GM12878 (cell line): ENCODE results near the gene MTF1. TPM values are rescaled to one million over a fixed set of nuclear protein-coding genes. Genes with fewer than 3 reads are reported as not detected.

Experiments
- CREM ChIP-seq: IDR thresholded peaks from 2 replicates; pipeline ENCODE4 v1.6.1; 2014; ENCODE audit warnings: antibody characterized with exemption, low read depth
- DPF2 ChIP-seq: fragments of 450-650 bp; IDR thresholded peaks from 2 replicates; pipeline ENCODE4 v1.6.1; 2017; ENCODE audit warnings: mild to moderate bottlenecking
- EP300 ChIP-seq, 2 experiments: fragments of 150-350 bp in 1 of 2; IDR thresholded peaks; 2 replicates each; pipeline ENCODE4 v1.6.1; 2011 to 2012; ENCODE audit warnings: low read depth in 2 of 2, low read length in 2 of 2, borderline replicate concordance in 1 of 2, improper control_type of control experiment in 1 of 2, inconsistent platforms in 1 of 2; ENCODE audit not compliant: control insufficient read depth in 1 of 2
- FOS ChIP-seq: IDR thresholded peaks from 3 replicates; pipeline ENCODE4 v1.6.1; 2011; ENCODE audit warnings: borderline replicate concordance; ENCODE audit not compliant: insufficient read length; ENCODE audit errors: extremely low read depth
- GATAD2B ChIP-seq: fragments of 450-650 bp; conservative IDR thresholded peaks from 2 replicates; pipeline ENCODE4 v1.6.1; 2017; ENCODE audit warnings: low read depth, mild to moderate bottlenecking, moderate library complexity
- MTA2 ChIP-seq: fragments of 450-650 bp; IDR thresholded peaks from 2 replicates; pipeline ENCODE4 v1.6.1; 2016; ENCODE audit warnings: low read depth, mild to moderate bottlenecking, moderate library complexity
- NFYB ChIP-seq: IDR thresholded peaks from 2 replicates; pipeline ENCODE4 v1.6.1; 2011; ENCODE audit warnings: low read depth, mild to moderate bottlenecking, low read length, improper control_type of control experiment, moderate library complexity; ENCODE audit not compliant: insufficient read depth
- POLR2AphosphoS2 ChIP-seq: IDR thresholded peaks from 2 replicates; pipeline ENCODE4 v1.6.1; 2011; ENCODE audit warnings: low read depth, mild to moderate bottlenecking, low read length, improper control_type of control experiment, moderate library complexity
- SPI1 ChIP-seq: IDR thresholded peaks from 2 replicates; pipeline ENCODE4 v1.6.1; 2011; ENCODE audit warnings: low read depth, mild to moderate bottlenecking, low read length, moderate library complexity, borderline replicate concordance; ENCODE audit not compliant: insufficient read depth
- SUPT20H ChIP-seq: IDR thresholded peaks from 2 replicates; pipeline ENCODE4 v1.6.1; 2011; ENCODE audit warnings: low read depth, mild to moderate bottlenecking, low read length, moderate library complexity, borderline replicate concordance; ENCODE audit not compliant: control insufficient read depth
- WRNIP1 ChIP-seq: IDR thresholded peaks from 2 replicates; pipeline ENCODE4 v1.6.1; 2011; ENCODE audit warnings: low read depth, low read length, improper control_type of control experiment, borderline replicate concordance
- ZNF24 ChIP-seq: fragments of 450-650 bp; IDR thresholded peaks from 2 replicates; pipeline ENCODE4 v1.6.1; 2017; ENCODE audit warnings: antibody characterized with exemption, mild to moderate bottlenecking
- ZZZ3 ChIP-seq: IDR thresholded peaks from 2 replicates; pipeline ENCODE4 v1.6.1; 2011; ENCODE audit warnings: low read depth; ENCODE audit not compliant: control insufficient read depth, insufficient read length
- polyA plus RNA-seq, 11 experiments: library from polyadenylated mRNA; depleted of rRNA in 4 of 11; unstranded in 6 of 11; stranded (reverse) in 5 of 11; fragments of >200 nt; fragmentation: Nextera tagmentation in 4 of 11; fragmentation: Illumina TruSeq in 1 of 11; extraction: Ambion mirVana in 4 of 11; extraction: Trizol in 1 of 11; gene quantifications; 1 replicate in 1 of 11; 2 replicates in 10 of 11; pipeline versions ENCODE4 v1.2.1 to v1.2.3, GENCODE V29; 2011 to 2016; ENCODE audit warnings: inconsistent platforms in 2 of 11, missing spikeins in 2 of 11, low read depth in 1 of 11
- total RNA-seq, 4 experiments: library from RNA; depleted of rRNA in 3 of 4; stranded (reverse); fragments of >200 nt in 3 of 4; fragmentation: Illumina TruSeq in 1 of 4; extraction: Trizol in 1 of 4; gene quantifications; 2 replicates each; pipeline versions ENCODE4 v1.2.1 to v1.2.3, GENCODE V29; 2013 to 2021
- TF ChIP-seq, protein P1 (sequence below): fragments of 450-650 bp; formaldehyde crosslinking; IDR thresholded peaks from 2 replicates; pipeline ENCODE4 v1.5.0; 2022; ENCODE audit warnings: mild to moderate bottlenecking, missing genetic modification characterization
- TF ChIP-seq, protein P2 (sequence below): fragments of 150-350 bp; IDR thresholded peaks from 2 replicates; pipeline ENCODE4 v1.6.1; 2014; ENCODE audit warnings: mild to moderate bottlenecking, low read depth, low read length
- TF ChIP-seq, protein P3 (sequence below): fragments of 450-650 bp; formaldehyde crosslinking; IDR thresholded peaks from 2 replicates; pipeline ENCODE4 v1.4.0; 2020; ENCODE audit warnings: mild to moderate bottlenecking, moderate library complexity
- TF ChIP-seq, protein P4 (sequence below): fragments of 450-650 bp; IDR thresholded peaks from 2 replicates; pipeline ENCODE4 v1.6.1; 2017; ENCODE audit warnings: low read depth, mild to moderate bottlenecking, moderate library complexity

The MTF1 gene
- total and polyA plus RNA-seq, 10 of the 15 experiments (the other 5 are each of a cell fraction or from before 2014, with no cell fraction given): 2.2 to 20.4 (median 6.7) TPM

DNA sequence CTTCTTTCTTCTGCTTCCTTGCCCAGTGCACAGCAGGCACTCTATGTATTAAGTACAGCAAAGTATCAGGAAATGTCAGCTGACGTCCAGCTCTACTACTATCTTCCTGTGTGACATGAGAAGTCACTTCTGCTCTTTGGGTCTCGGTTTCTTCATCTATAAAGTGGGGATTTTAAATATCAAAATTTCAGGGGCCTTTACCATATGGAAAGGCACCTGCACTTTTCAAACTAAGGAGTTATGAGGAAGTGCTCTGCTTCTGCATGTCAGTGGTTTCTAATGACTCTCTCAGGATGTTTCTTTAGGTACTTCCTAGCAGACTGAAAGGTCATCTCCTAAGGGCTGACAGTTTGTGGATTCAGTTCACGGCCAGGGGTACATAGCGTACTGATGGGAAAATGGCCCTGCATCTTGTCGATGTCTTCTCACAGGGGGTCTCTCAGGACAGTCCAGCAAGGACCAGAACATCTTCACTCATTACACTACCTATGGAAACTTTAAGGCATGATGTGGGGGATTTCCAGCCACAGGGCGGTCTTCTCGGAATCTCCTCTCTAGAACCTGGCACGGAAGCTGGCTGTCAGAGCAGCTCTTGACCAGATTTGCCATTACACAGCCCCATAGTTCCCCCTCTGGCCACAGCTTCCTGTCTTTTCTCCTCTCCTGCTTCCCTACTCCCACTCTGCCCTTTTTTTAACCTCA is 42.0 kb upstream of the MTF1 start (continued):
- TF ChIP-seq SPI1 (peak; percentile 88), POLR2AphosphoS2 (no peak), CREM (no peak), WRNIP1 (no peak), FOS (no peak), MTA2 (peak; percentile 69), SUPT20H (no peak), GATAD2B (peak; percentile 71; the same call in 1 of the 2 replicates), ZZZ3 (no peak), ZNF24 (0 out of 2 replicates have a peak, but pooled peaks have one; percentile 8), EP300 (IDR thresholded peaks at IDR 0.05; ENCODE audit: borderline replicate concordance in 1 of 2, control insufficient read depth in 1 of 2, low read depth in 2 of 2, low read length in 2 of 2) (0 out of 4 replicates have a peak, but pooled peaks have one; percentile 46 to 47), NFYB (no peak), DPF2 (peak; percentile 75)
- TF ChIP-seq, protein P1, sequence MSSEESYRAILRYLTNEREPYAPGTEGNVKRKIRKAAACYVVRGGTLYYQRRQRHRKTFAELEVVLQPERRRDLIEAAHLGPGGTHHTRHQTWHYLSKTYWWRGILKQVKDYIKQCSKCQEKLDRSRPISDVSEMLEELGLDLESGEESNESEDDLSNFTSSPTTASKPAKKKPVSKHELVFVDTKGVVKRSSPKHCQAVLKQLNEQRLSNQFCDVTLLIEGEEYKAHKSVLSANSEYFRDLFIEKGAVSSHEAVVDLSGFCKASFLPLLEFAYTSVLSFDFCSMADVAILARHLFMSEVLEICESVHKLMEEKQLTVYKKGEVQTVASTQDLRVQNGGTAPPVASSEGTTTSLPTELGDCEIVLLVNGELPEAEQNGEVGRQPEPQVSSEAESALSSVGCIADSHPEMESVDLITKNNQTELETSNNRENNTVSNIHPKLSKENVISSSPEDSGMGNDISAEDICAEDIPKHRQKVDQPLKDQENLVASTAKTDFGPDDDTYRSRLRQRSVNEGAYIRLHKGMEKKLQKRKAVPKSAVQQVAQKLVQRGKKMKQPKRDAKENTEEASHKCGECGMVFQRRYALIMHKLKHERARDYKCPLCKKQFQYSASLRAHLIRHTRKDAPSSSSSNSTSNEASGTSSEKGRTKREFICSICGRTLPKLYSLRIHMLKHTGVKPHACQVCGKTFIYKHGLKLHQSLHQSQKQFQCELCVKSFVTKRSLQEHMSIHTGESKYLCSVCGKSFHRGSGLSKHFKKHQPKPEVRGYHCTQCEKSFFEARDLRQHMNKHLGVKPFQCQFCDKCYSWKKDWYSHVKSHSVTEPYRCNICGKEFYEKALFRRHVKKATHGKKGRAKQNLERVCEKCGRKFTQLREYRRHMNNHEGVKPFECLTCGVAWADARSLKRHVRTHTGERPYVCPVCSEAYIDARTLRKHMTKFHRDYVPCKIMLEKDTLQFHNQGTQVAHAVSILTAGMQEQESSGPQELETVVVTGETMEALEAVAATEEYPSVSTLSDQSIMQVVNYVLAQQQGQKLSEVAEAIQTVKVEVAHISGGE (CRISPR knock-in tag): no peak
- TF ChIP-seq, protein P2, sequence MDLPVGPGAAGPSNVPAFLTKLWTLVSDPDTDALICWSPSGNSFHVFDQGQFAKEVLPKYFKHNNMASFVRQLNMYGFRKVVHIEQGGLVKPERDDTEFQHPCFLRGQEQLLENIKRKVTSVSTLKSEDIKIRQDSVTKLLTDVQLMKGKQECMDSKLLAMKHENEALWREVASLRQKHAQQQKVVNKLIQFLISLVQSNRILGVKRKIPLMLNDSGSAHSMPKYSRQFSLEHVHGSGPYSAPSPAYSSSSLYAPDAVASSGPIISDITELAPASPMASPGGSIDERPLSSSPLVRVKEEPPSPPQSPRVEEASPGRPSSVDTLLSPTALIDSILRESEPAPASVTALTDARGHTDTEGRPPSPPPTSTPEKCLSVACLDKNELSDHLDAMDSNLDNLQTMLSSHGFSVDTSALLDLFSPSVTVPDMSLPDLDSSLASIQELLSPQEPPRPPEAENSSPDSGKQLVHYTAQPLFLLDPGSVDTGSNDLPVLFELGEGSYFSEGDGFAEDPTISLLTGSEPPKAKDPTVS: no peak
- TF ChIP-seq, protein P3, sequence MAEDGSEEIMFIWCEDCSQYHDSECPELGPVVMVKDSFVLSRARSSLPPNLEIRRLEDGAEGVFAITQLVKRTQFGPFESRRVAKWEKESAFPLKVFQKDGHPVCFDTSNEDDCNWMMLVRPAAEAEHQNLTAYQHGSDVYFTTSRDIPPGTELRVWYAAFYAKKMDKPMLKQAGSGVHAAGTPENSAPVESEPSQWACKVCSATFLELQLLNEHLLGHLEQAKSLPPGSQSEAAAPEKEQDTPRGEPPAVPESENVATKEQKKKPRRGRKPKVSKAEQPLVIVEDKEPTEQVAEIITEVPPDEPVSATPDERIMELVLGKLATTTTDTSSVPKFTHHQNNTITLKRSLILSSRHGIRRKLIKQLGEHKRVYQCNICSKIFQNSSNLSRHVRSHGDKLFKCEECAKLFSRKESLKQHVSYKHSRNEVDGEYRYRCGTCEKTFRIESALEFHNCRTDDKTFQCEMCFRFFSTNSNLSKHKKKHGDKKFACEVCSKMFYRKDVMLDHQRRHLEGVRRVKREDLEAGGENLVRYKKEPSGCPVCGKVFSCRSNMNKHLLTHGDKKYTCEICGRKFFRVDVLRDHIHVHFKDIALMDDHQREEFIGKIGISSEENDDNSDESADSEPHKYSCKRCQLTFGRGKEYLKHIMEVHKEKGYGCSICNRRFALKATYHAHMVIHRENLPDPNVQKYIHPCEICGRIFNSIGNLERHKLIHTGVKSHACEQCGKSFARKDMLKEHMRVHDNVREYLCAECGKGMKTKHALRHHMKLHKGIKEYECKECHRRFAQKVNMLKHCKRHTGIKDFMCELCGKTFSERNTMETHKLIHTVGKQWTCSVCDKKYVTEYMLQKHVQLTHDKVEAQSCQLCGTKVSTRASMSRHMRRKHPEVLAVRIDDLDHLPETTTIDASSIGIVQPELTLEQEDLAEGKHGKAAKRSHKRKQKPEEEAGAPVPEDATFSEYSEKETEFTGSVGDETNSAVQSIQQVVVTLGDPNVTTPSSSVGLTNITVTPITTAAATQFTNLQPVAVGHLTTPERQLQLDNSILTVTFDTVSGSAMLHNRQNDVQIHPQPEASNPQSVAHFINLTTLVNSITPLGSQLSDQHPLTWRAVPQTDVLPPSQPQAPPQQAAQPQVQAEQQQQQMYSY (CRISPR knock-in tag): no peak
- TF ChIP-seq, protein P4, sequence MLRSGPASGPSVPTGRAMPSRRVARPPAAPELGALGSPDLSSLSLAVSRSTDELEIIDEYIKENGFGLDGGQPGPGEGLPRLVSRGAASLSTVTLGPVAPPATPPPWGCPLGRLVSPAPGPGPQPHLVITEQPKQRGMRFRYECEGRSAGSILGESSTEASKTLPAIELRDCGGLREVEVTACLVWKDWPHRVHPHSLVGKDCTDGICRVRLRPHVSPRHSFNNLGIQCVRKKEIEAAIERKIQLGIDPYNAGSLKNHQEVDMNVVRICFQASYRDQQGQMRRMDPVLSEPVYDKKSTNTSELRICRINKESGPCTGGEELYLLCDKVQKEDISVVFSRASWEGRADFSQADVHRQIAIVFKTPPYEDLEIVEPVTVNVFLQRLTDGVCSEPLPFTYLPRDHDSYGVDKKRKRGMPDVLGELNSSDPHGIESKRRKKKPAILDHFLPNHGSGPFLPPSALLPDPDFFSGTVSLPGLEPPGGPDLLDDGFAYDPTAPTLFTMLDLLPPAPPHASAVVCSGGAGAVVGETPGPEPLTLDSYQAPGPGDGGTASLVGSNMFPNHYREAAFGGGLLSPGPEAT: peak; percentile 95
